SK-N-SH treated with all-trans-retinoic acid at 6 μM for 48 hours (cell line): ENCODE data around the gene DDT.
"Not testable (repeated sequence)": the region's sequence is repeated elsewhere in the genome, so short reads cannot be mapped to it uniquely, and the experiment has no call there.

Source experiments
- ATAC-seq: fragments of 200-7000 bp; cut with Tn5 transposase; 3 replicates; pipeline ENCODE4 v1.9.1; 2020; ENCODE audit warnings: mild to moderate bottlenecking, moderate library complexity
- ARNTL ChIP-seq: fragments of 450-650 bp; formaldehyde crosslinking; IDR thresholded peaks from 2 replicates; pipeline ENCODE4 v1.5.0; 2020; ENCODE audit warnings: low read depth, mild to moderate bottlenecking, moderate library complexity, borderline replicate concordance
- BACH2 ChIP-seq: fragments of 250-450 bp; sonication (Bioruptor Pico); IDR thresholded peaks from 2 replicates; pipeline ENCODE4 v1.9.0; 2021; ENCODE audit warnings: mild to moderate bottlenecking, borderline replicate concordance
- CSDC2 ChIP-seq: fragments of 250-450 bp; sonication (Bioruptor Pico); IDR thresholded peaks from 2 replicates; pipeline ENCODE4 v1.5.0; 2020; ENCODE audit warnings: mild to moderate bottlenecking, moderate library complexity
- ISL1 ChIP-seq: fragments of 250-450 bp; sonication (Bioruptor Pico); IDR thresholded peaks from 2 replicates; pipeline ENCODE4 v2.1.2; 2022; ENCODE audit warnings: mild to moderate bottlenecking, moderate library complexity
- OSR1 ChIP-seq: fragments of 250-450 bp; sonication (Bioruptor Pico); IDR thresholded peaks from 2 replicates; pipeline ENCODE4 v1.8.0; 2022; ENCODE audit warnings: moderate library complexity, mild to moderate bottlenecking, inconsistent platforms
- PPARA ChIP-seq: fragments of 250-450 bp; sonication (Bioruptor Pico); IDR thresholded peaks from 2 replicates; pipeline ENCODE4 v1.5.0; 2020; ENCODE audit warnings: mild to moderate bottlenecking, borderline replicate concordance
- RARB ChIP-seq: fragments of 250-450 bp; sonication (Bioruptor Pico); IDR thresholded peaks from 2 replicates; pipeline ENCODE4 v1.8.0; 2021; ENCODE audit warnings: mild to moderate bottlenecking, moderate library complexity
- SNAI2 ChIP-seq: fragments of 250-450 bp; sonication (Bioruptor Pico); IDR thresholded peaks from 2 replicates; pipeline ENCODE4 v1.5.0; 2020; ENCODE audit warnings: mild to moderate bottlenecking, moderate library complexity
- TOX ChIP-seq: fragments of 250-450 bp; sonication (Bioruptor Pico); IDR thresholded peaks from 2 replicates; pipeline ENCODE4 v1.8.0; 2021; ENCODE audit warnings: mild to moderate bottlenecking, moderate library complexity, borderline replicate concordance
- ZC3H10 ChIP-seq: fragments of 250-450 bp; sonication (Bioruptor Pico); IDR thresholded peaks from 2 replicates; pipeline ENCODE4 v1.5.1; 2021; ENCODE audit warnings: mild to moderate bottlenecking, moderate library complexity
- ZNF565 ChIP-seq: fragments of 450-650 bp; formaldehyde crosslinking; conservative IDR thresholded peaks from 2 replicates; pipeline ENCODE4 v1.5.0; 2020; ENCODE audit warnings: low read depth, mild to moderate bottlenecking, moderate library complexity
- ZNF8 ChIP-seq: fragments of 450-650 bp; formaldehyde crosslinking; IDR thresholded peaks from 2 replicates; pipeline ENCODE4 v1.5.0; 2020; ENCODE audit warnings: mild to moderate bottlenecking, moderate library complexity
- TF ChIP-seq, protein P1 (sequence below): fragments of 250-450 bp; sonication (Bioruptor Pico); IDR thresholded peaks from 2 replicates; pipeline ENCODE4 v1.5.1; 2021; ENCODE audit warnings: mild to moderate bottlenecking, moderate library complexity
- TF ChIP-seq, protein P2 (sequence below): fragments of 250-450 bp; sonication (Bioruptor Pico); IDR thresholded peaks from 2 replicates; pipeline ENCODE4 v1.8.0; 2021; ENCODE audit warnings: low read depth, mild to moderate bottlenecking, moderate library complexity, borderline replicate concordance
- TF ChIP-seq, protein P3 (sequence below): fragments of 250-450 bp; sonication (Bioruptor Pico); IDR thresholded peaks from 2 replicates; pipeline ENCODE4 v1.5.1; 2020; ENCODE audit warnings: low read depth, mild to moderate bottlenecking, moderate library complexity

The DDT gene

DNA sequence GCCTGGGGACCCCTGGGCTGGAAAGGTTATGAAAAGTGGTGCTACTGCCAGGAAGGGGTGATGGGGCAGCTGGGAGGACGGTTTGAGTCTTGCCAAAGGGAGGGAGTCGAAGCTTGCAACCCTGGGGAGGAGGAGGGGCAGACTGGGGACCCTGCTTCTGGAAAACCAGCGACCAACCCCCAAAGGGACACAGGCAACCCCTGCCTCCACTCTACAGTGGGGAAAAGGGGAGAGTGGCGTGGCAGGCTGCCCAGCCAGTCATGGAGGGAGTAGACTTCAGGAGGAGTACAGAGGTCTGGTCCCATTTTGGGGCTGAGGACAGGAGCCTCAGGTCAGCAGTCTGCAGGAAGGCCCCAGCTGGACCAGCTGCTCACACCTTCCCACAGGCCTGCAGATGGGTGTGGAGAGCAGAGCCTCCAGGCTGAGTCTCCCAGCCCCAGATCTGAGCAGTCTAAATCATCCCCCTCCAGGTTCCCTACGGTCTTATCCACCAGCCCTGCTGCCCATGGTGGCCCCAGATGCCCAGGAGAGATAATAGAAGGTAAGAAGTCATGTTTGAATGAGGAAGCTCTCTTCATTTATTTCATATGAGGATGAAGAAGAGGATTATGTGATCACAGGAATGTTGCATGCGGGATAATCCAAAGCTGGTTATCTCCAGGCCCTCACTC is 3.3 kb downstream of the DDT start (continued):
- TF ChIP-seq, protein P1, sequence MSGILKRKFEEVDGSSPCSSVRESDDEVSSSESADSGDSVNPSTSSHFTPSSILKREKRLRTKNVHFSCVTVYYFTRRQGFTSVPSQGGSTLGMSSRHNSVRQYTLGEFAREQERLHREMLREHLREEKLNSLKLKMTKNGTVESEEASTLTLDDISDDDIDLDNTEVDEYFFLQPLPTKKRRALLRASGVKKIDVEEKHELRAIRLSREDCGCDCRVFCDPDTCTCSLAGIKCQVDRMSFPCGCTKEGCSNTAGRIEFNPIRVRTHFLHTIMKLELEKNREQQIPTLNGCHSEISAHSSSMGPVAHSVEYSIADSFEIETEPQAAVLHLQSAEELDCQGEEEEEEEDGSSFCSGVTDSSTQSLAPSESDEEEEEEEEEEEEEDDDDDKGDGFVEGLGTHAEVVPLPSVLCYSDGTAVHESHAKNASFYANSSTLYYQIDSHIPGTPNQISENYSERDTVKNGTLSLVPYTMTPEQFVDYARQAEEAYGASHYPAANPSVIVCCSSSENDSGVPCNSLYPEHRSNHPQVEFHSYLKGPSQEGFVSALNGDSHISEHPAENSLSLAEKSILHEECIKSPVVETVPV = no peak
- TF ChIP-seq RARB (no peak), OSR1 (CRISPR knock-in tag) (no peak), SNAI2 (CRISPR knock-in tag) (no peak), CSDC2 (CRISPR knock-in tag) (no peak), ARNTL (no peak), ZNF565 (no peak), ZC3H10 (CRISPR knock-in tag) (no peak), TOX (CRISPR knock-in tag) (no peak)
- TF ChIP-seq, protein P2, sequence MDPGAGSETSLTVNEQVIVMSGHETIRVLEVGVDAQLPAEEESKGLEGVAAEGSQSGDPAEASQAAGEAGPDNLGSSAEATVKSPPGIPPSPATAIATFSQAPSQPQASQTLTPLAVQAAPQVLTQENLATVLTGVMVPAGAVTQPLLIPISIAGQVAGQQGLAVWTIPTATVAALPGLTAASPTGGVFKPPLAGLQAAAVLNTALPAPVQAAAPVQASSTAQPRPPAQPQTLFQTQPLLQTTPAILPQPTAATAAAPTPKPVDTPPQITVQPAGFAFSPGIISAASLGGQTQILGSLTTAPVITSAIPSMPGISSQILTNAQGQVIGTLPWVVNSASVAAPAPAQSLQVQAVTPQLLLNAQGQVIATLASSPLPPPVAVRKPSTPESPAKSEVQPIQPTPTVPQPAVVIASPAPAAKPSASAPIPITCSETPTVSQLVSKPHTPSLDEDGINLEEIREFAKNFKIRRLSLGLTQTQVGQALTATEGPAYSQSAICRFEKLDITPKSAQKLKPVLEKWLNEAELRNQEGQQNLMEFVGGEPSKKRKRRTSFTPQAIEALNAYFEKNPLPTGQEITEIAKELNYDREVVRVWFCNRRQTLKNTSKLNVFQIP (CRISPR knock-in tag) = no peak
- TF ChIP-seq, protein P3, sequence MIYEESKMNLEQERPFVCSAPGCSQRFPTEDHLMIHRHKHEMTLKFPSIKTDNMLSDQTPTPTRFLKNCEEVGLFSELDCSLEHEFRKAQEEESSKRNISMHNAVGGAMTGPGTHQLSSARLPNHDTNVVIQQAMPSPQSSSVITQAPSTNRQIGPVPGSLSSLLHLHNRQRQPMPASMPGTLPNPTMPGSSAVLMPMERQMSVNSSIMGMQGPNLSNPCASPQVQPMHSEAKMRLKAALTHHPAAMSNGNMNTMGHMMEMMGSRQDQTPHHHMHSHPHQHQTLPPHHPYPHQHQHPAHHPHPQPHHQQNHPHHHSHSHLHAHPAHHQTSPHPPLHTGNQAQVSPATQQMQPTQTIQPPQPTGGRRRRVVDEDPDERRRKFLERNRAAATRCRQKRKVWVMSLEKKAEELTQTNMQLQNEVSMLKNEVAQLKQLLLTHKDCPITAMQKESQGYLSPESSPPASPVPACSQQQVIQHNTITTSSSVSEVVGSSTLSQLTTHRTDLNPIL (CRISPR knock-in tag) = no peak

DNA sequence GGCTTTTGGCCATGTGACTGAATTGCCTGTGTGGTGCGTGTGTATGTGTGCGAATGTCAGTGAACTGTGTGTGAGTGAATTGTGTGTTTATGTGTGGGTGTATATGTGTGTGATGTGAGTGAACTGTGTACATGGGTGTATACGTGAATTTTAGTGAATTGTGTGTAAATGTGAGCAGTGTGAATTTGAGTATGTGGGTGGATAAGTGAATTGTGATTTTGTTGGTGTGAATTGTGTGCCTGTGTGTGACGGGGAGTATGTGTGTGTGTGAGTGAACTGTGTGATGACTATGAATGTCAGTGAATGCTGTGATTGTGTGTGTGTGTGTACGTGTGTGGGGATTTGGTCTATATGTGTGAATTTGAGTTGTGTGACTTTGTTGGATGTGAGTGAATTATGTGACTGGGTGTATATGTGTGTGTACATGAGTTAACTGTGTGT is 4.0 kb downstream of the DDT start:
- ATAC-seq = no peak
- no peak for TF ChIP-seq ARNTL
- no peak for TF ChIP-seq ISL1 (CRISPR knock-in tag)
- TF ChIP-seq ZNF565 = no peak
- no peak for TF ChIP-seq SNAI2 (CRISPR knock-in tag)
- no peak for TF ChIP-seq PPARA (CRISPR knock-in tag)
- no peak for TF ChIP-seq ZNF8 (CRISPR knock-in tag)

DNA sequence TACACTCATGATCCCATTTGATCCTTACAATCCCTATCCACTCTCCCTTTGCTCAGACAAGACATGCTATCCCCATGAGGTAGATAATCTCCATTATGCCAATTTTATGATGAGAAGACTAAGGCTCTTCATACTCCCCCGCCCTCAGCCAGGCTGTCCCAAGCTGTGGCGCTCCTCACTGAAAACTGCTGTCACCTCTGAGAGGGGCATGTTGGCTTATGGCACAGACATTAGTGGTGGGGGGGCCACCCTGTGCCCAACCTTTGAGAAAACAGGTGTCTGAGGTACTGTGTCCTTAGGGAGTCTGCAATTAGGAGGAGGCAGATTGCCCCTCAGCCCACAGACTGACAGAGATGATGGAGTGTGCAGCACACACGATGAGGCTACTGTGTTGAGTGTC is 5.2 kb downstream of the DDT start:
- ATAC-seq = no peak
- no peak for TF ChIP-seq BACH2 (CRISPR knock-in tag)
- no peak for TF ChIP-seq ARNTL
- TF ChIP-seq RARB = no peak
- TF ChIP-seq, protein P2 (CRISPR knock-in tag) = no peak

DNA sequence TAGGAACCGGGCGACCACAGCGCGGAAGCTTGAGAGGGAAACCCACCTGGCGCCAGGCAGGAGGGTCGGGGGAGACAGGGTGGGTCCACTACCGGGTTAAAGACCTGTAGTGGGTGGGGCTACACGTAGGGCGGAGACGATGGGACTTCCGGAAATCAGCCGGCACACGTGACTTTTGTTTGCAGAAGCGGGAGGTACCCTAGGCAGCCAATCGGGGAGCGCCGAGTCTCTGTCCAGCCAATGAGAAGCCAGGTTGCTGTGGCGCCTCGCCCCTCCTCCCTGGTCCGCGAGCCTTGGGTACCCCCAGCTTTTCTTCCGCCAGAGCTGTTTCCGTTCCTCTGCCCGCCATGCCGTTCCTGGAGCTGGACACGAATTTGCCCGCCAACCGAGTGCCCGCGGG is 7.7 kb downstream of the DDT start, which contains the start of gene DDTL:
Gene DDTL, plus strand, starts transcription at position 321 of the 400 bp plus-strand sequence. Its CDS starts 27 bp downstream, at position 348.
- peak; percentile 95 for ATAC-seq

DNA sequence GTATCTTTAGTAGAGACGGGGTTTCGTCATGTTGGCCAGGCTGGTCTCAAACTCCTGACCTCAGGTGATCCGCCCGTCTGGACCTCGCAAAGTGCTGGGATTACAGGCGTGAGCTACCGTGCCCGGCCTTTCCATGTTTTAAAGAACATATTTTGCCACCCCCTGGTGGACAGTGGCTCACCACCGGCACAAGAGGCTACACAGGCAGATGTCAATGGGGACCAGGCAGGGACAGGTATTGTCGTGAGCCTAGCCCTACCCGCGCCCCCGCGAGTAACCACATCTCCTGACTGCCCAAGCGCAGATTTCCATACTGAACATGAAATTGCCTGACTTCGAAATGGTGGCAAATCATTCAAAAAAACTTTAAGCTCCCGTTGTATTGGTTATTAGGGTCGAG is 8.1 kb downstream of the DDT start:
- ATAC-seq = peak; percentile 61

DNA sequence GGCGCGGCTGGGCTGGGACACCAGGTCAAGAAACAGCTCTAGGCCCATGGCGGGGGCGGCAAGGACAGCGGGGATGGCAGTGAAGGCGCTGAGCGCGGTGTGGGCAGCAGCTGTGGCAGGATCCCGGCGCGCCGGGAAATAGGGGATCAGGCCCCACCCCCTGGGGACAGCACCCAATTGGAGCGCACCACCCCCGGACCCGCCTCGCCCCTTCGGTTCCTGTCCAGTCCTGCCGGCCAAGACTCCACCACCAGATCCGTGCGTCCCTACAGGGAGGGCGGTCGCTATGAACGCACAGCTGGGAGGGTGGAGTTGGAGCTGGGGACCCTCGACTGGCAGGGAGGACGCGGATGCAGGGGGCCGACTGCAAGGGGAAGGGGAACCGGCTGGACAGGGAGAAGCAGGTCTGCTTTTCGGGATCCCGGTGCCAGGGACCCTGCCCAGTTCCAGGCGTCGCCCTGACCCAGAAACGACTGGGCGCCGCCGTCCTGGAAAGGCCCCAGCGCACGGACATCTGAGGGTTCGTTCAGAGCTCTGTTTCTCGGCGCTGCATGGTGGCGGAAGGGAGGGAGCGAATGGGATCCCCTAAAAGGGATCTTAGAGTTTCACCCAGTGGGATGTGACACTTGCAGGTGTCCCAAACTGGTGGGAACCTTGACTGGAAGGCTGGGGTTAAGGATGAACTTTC is 13.0 kb downstream of the DDT start, which contains the start of gene GSTT2B:
Gene GSTT2B, minus strand, starts transcription at position 112 of the 688 bp plus-strand sequence. Its CDS starts 64 bp downstream, at position 48.
- ATAC-seq = peak; percentile 96

DNA sequence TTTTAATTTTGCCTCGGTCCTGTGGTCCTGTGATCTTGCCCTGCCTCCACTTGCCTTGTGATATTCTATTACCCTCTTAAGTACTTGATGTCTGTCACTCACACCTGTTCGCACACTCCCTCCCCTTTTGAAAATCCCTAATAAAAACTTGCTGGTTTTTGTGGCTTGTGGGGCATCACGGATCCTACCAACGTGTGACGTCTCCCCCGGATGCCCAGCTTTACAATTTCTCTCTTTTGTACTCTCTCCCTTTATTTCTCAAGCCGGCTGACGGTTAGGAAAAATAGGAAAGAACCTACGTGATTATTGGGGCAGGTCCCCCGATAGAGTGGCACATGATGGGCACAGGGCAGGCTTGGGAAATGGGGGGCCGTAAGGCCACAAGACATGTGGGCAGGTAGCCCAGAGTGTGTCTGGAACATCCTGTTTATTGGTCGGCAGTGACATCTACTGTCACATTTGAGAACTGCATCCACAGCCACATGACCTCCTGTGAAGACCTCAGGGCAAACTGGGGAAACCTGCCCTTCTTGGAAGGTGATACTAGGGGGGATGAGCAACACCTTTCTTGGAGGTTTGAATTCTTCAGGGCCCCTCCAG is 17.8 kb downstream of the DDT start:
- peak; percentile 61 for ATAC-seq

DNA sequence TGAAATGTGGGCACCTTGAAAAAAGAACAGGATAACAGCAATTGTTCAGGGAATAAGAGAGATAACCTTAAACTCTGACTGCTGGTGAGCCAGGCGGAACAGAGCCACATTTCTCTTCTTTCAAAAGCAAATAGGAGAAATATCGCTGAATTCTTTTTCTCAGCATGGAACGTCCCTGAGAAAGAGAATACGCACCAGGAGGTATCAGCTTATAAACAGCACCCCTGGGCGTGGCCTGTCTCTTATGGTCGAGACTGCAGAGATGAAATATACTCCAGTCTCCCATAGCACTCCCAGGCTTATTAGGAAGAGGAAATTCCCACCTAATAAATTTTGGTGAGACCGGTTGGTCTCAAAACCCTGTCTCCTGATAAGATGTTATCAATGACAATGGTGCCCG is 18.4 kb downstream of the DDT start:
- ATAC-seq = not testable (repeated sequence)

DNA sequence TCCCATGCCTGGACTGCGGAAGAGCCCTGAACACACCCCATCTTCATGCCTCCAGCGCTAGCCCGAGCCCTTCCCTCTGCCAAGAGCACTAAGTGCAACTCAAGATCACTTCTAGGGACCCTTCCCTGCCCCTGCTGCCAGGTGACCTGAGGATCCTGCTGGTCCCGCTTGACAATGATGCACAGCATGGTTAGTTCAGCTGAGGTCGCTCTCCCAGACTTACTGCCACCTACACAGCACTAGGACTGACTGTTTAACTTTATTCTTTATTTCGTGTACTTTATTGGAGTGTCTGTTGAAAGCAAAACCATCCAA is 19.3 kb downstream of the DDT start:
- ATAC-seq = not testable (repeated sequence)

DNA sequence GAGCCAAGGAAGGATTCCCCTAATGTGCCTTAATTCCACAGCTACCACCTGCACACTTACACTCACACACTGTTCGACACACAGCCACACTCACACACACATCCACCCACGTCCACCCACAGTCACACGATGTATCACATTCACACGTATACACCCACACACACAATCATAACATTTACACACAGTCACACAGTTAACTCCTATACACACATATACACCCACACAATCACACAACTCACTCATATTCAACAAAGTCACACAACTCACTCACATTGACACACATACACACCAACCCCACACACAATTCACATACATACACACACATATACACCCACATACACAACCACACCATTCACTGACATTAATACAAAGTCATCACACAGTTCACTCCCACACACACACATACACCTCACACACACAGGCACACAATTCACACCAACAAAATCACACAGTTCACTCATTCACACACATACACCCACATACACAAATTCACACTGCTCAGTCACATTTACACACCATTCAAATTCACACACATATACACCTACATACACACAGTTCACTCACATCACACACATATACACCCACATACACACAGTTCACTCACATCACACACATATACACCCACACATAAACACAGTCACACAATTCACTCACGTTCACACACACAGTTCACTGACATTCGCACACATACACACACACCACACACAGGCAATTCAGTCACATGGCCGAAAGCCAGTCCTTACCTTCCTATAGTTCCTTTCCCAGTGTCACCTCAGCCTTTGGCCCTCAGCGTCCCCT is 19.8 kb downstream of the DDT start:
- not testable (repeated sequence) for ATAC-seq

DNA sequence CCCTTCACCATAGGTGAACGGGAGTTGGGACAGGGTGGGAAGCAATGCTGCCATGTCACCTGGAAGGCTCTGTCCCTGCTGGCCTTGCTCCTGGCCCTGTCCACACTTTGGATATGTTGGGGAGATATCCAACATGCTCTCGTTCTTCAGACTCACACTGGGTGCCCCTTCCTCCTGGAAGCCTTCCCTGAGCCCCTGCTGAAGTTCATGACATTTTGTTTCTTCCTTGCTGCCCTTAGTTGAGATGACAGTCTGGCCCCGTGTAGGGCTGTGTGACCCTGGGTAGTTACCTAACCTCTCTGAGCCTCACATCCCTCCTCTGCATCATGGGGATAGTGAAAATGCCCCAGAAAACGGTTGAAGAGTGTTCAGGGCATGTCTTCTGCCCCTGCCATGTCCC is 20.8 kb downstream of the DDT start:
- not testable (repeated sequence) for ATAC-seq
